ENCODE data around the gene SKA1.

DNA sequence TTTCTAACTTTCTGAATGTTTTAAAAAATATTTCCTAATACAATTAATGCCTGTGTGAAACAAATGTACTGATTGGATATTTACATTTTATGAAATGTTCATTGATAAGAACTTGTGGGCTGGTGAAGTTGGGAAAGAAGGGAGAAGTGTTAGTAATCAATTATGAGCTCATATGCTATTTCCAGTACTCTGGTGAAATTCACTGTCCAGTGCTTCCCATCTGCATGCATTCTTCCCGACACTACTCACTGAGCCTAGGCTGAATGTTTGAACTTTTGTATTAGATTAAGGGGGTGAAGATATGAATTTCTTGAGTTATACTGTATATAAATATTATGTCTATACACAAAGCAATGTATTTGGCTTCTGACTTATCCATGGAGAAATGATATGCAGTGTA, 36.0 kb downstream of the SKA1 start:
- no peak for TF ChIP-seq POLR2A (IDR thresholded peaks at IDR 0.05; ENCODE audit: low read length)
- TF ChIP-seq GATA1 (IDR thresholded peaks at IDR 0.05; ENCODE audit: low read depth, low read length) = no peak
